K562 (cell line): ENCODE measurements around the gene UBASH3B. TPM values are rescaled to one million over a fixed set of nuclear protein-coding genes. Genes with fewer than 3 reads are reported as not detected.

ENCODE experiments used
- ATAC-seq: fragments of 200-7000 bp; cut with Tn5 transposase; 3 replicates; pipeline ENCODE4 v1.9.1; 2020; ENCODE audit warnings: moderate library complexity
- BruUV-seq: library from RNA; stranded (reverse); fragments of 400-500 nt; replicated peaks from 2 replicates; lab custom pipeline; 2021; lab: Mats Ljungman, UMichigan
- CTCF ChIA-PET: fragments of 300-600 bp; formaldehyde crosslinking; extraction: SDS; loops from one replicate; lab custom pipeline; 2021; ENCODE audit warnings: low intra/inter-chr PET ratio; lab: Yijun Ruan, JAX
- POLR2A ChIA-PET: fragments of 300-600, 350-650 bp; sonication (Branson Sonifier 250); formaldehyde crosslinking; extraction: SDS; loops from one replicate; lab custom pipeline; 2021; ENCODE audit warnings: antibody characterized with exemption, inconsistent platforms; lab: Yijun Ruan, JAX
- DNase-seq, 4 experiments: peaks; one replicate each; pipeline versions ENCODE4 v3.0.0 to v3.0.0-alpha.2; 2011 to 2018; ENCODE audit warnings: low spot score in 3 of 4, mixed read lengths in 3 of 4; ENCODE audit errors: extremely low read depth in 1 of 4
- FAIRE-seq: peaks from 2 replicates; lab custom pipeline; 2011; peaks lifted over from hg19 to GRCh38; lab: Jason Lieb, UNC
- H2AFZ ChIP-seq: 2 replicates; pipeline ENCODE4 v1.6.0; 2011; ENCODE audit warnings: low read depth, low read length, control low read depth, inconsistent platforms
- H3K27ac ChIP-seq: fragments of 200-600 bp; 3 replicates; pipeline ENCODE4 v1.8.0; 2011; ENCODE audit warnings: low read depth, mild to moderate bottlenecking, control low read depth, inconsistent platforms, low read length, moderate library complexity, mixed read lengths; ENCODE audit errors: extremely low read depth
- H3K27me3 ChIP-seq, 2 experiments: fragments of 300-600 bp in 1 of 2; 2 replicates in 1 of 2; 3 replicates in 1 of 2; pipeline versions ENCODE4 v1.6.0 to v1.8.0; 2011; ENCODE audit warnings: inconsistent platforms in 2 of 2, low read length in 2 of 2, mild to moderate bottlenecking in 1 of 2, mixed read lengths in 1 of 2, moderate library complexity in 1 of 2; ENCODE audit not compliant: control insufficient read depth in 2 of 2, insufficient read depth in 2 of 2
- H3K36me3 ChIP-seq: fragments of 300-600 bp; 3 replicates; pipeline ENCODE4 v1.8.0; 2011; ENCODE audit warnings: mild to moderate bottlenecking, low read length, inconsistent platforms; ENCODE audit not compliant: control insufficient read depth, insufficient read depth
- H3K4me1 ChIP-seq, 2 experiments: fragments of 200-600 bp in 1 of 2; replicated peaks in 1 of 2; 2 replicates in 1 of 2; 3 replicates in 1 of 2; pipeline versions ENCODE4 v1.5.1 to v1.8.0; 2011; ENCODE audit warnings: inconsistent platforms in 2 of 2, low read length in 2 of 2, mild to moderate bottlenecking in 1 of 2, mixed read lengths in 1 of 2, moderate library complexity in 1 of 2; ENCODE audit not compliant: control insufficient read depth in 2 of 2, insufficient read depth in 2 of 2
- H3K4me2 ChIP-seq: 2 replicates; pipeline ENCODE4 v1.6.1; 2011; ENCODE audit warnings: low read length, control low read depth, inconsistent platforms, mixed read lengths; ENCODE audit not compliant: insufficient read depth
- H3K4me3 ChIP-seq: fragments of 200-600 bp; sonication (generic), shearing (Covaris generic); 2 replicates; pipeline ENCODE4 v1.5.1; 2016; ENCODE audit warnings: control low read depth, inconsistent platforms
- H3K79me2 ChIP-seq: fragments of 200-600 bp; 3 replicates; pipeline ENCODE4 v1.8.0; 2011; ENCODE audit warnings: low read length, inconsistent platforms; ENCODE audit not compliant: control insufficient read depth, insufficient read depth
- H3K9ac ChIP-seq, 2 experiments: 2 replicates each; pipeline versions ENCODE4 v1.6.0 to v1.6.1; 2011; ENCODE audit warnings: low read depth in 2 of 2, low read length in 2 of 2, control low read depth in 1 of 2, inconsistent platforms in 1 of 2, mild to moderate bottlenecking in 1 of 2, mixed read lengths in 1 of 2; ENCODE audit not compliant: insufficient read depth in 1 of 2
- H3K9me1 ChIP-seq: one replicate; pipeline ENCODE4 v1.6.0; 2011; ENCODE audit warnings: inconsistent platforms, mild to moderate bottlenecking, low read length, moderate library complexity; ENCODE audit not compliant: control insufficient read depth, insufficient read depth
- H3K9me3 ChIP-seq: replicated peaks from 2 replicates; pipeline ENCODE4 v1.5.1; 2011; ENCODE audit warnings: low read depth, low read length, inconsistent platforms; ENCODE audit not compliant: control insufficient read depth, insufficient read depth
- H4K20me1 ChIP-seq: replicated peaks from 2 replicates; pipeline ENCODE4 v1.6.1; 2011; ENCODE audit warnings: low read length, inconsistent platforms, mixed read lengths; ENCODE audit not compliant: control insufficient read depth, insufficient read depth
- ATF3 ChIP-seq, 2 experiments: fragments of 450-650 bp in 1 of 2; sonication (generic) in 1 of 2; formaldehyde crosslinking in 1 of 2; IDR thresholded peaks in 1 of 2; conservative IDR thresholded peaks in 1 of 2; 2 replicates each; pipeline versions ENCODE4 v1.6.1 to v1.8.1; 2016 to 2023; ENCODE audit warnings: mild to moderate bottlenecking in 2 of 2, moderate library complexity in 2 of 2, inconsistent platforms in 1 of 2, missing genetic modification reagents in 1 of 2
- CREB3 ChIP-seq: fragments of 450-650 bp; conservative IDR thresholded peaks from 2 replicates; pipeline ENCODE4 v1.6.1; 2016; ENCODE audit warnings: missing genetic modification characterization, low read depth, mild to moderate bottlenecking, missing compliant biosample characterization, moderate library complexity
- ELF1 ChIP-seq: fragments of 200-800 bp; sonication (Bioruptor generic); IDR thresholded peaks from 2 replicates; pipeline ENCODE4 v1.6.1; 2016; ENCODE audit warnings: missing genetic modification characterization, missing compliant biosample characterization
- ELK3 ChIP-seq: fragments of 450-650 bp; formaldehyde crosslinking; IDR thresholded peaks from 2 replicates; pipeline ENCODE4 v1.4.0; 2020; ENCODE audit warnings: mild to moderate bottlenecking
- GTF2A2 ChIP-seq: IDR thresholded peaks from 2 replicates; pipeline ENCODE4 v1.6.1; 2016; ENCODE audit warnings: mild to moderate bottlenecking, missing genetic modification characterization, missing compliant biosample characterization
- HOXB6 ChIP-seq: fragments of 250-450 bp; sonication (Bioruptor Pico); IDR thresholded peaks from 2 replicates; pipeline ENCODE4 v1.5.1; 2022; ENCODE audit warnings: mild to moderate bottlenecking, borderline replicate concordance
- ILK ChIP-seq: fragments of 450-650 bp; IDR thresholded peaks from 2 replicates; pipeline ENCODE4 v1.6.1; 2016; ENCODE audit warnings: missing genetic modification characterization, low read depth, mild to moderate bottlenecking, missing compliant biosample characterization, moderate library complexity, borderline replicate concordance
- MEF2D ChIP-seq: conservative IDR thresholded peaks from 2 replicates; pipeline ENCODE4 v1.6.1; 2016; ENCODE audit warnings: low read depth, missing genetic modification characterization, missing compliant biosample characterization
- NR2C2 ChIP-seq, 2 experiments: fragments of 200-800 bp in 1 of 2; sonication (Bioruptor generic) in 1 of 2; sonication (generic) in 1 of 2; formaldehyde crosslinking in 1 of 2; IDR thresholded peaks; 2 replicates each; pipeline versions ENCODE4 v1.6.1 to v1.8.0; 2016 to 2022; ENCODE audit warnings: mild to moderate bottlenecking in 1 of 2, missing compliant biosample characterization in 1 of 2, missing genetic modification characterization in 1 of 2, missing genetic modification reagents in 1 of 2
- RBBP5 ChIP-seq: fragments of 200-600 bp; sonication (generic); IDR thresholded peaks from 2 replicates; pipeline ENCODE4 v1.6.1; 2012; ENCODE audit warnings: borderline replicate concordance, mild to moderate bottlenecking, low read length, control low read depth, inconsistent platforms; ENCODE audit not compliant: insufficient read depth, poor library complexity, severe bottlenecking
- RNF2 ChIP-seq: sonication (generic); IDR thresholded peaks from 2 replicates; pipeline ENCODE4 v1.6.1; 2016
- THRA ChIP-seq: fragments of 450-650 bp; IDR thresholded peaks from 2 replicates; pipeline ENCODE4 v1.6.1; 2017; ENCODE audit warnings: mild to moderate bottlenecking, moderate library complexity
- ZFP36 ChIP-seq: fragments of 150-350 bp; IDR thresholded peaks from 2 replicates; pipeline ENCODE4 v1.6.1; 2018; ENCODE audit warnings: low read length, low read depth; ENCODE audit not compliant: partially characterized antibody
- ZNF76 ChIP-seq: fragments of 250-450 bp; sonication (Bioruptor Pico); IDR thresholded peaks from 2 replicates; pipeline ENCODE4 v1.4.0; 2020; ENCODE audit warnings: mild to moderate bottlenecking, moderate library complexity, borderline replicate concordance
- ZNF830 ChIP-seq: fragments of 250-450 bp; sonication (Bioruptor Pico); IDR thresholded peaks from 2 replicates; pipeline ENCODE4 v1.5.0; 2021; ENCODE audit warnings: mild to moderate bottlenecking
- WGBS: fragments of 100-300 bp; shearing (Covaris generic); methylation state at CpG from one replicate; pipeline ENCODE4 v1.1.6; 2016; ENCODE audit warnings: low coverage, mixed read lengths; ENCODE audit not compliant: insufficient coverage; ENCODE audit errors: missing lambda C conversion rate; 5-methylcytosine and 5-hydroxymethylcytosine counted together
- in situ Hi-C: fragments of 300-500 bp; cut with MboI; formaldehyde crosslinking; loops from 4 replicates; pipeline ENCODE4 v1.15.0; 2018; ENCODE audit warnings: inconsistent platforms, mixed read lengths
- intact Hi-C: fragments of 100-400 bp; cut with micrococcal nuclease; formaldehyde crosslinking; loops from 2 replicates; pipeline ENCODE4 v1.14.2; 2022
- polyA plus RNA-seq, 8 experiments: library from polyadenylated mRNA; depleted of rRNA in 4 of 8; stranded (reverse) in 5 of 8; unstranded in 3 of 8; fragments of >200 nt; fragmentation: Nextera tagmentation in 2 of 8; fragmentation: Illumina TruSeq in 1 of 8; extraction: Ambion mirVana in 2 of 8; extraction: Trizol in 1 of 8; gene quantifications; 2 replicates each; pipeline versions ENCODE4 v1.2.1 to v1.2.3, GENCODE V29; 2011 to 2014; ENCODE audit warnings: inconsistent platforms in 1 of 8, missing spikeins in 1 of 8
- total RNA-seq, 7 experiments: library from RNA; depleted of rRNA in 6 of 7; stranded (reverse); fragments of >200 nt in 6 of 7; fragmentation: Illumina TruSeq in 2 of 7; extraction: Trizol in 2 of 7; gene quantifications; 2 replicates each; pipeline versions ENCODE4 v1.2.1 to v1.2.3, GENCODE V29; 2011 to 2021; ENCODE audit warnings: low replicate concordance in 1 of 7

UBASH3B gene
- total and polyA plus RNA-seq, 9 of the 15 experiments (the other 6 are each of a cell fraction or from before 2014, with no cell fraction given) = 0.01 to 0.31 (median 0.08) TPM; not detected in 2

- TF ChIP-seq ATF3 (IDR thresholded peaks at IDR 0.05) = no peak
- TF ChIP-seq ATF3 (CRISPR knock-in tag; conservative IDR thresholded peaks at IDR 0.05) = no peak
- no peak for TF ChIP-seq HOXB6 (CRISPR knock-in tag)
- TF ChIP-seq GTF2A2 (tag) = no peak
- no peak for TF ChIP-seq RBBP5
- no peak for TF ChIP-seq RNF2
- no peak for TF ChIP-seq ZFP36
- TF ChIP-seq ILK (tag) = no peak
These were observed 188.0 kb downstream of the UBASH3B start (continued) for GRCh38 chr11:122843281-122844141.

- H3K4me1 ChIP-seq = no peaks in the 10 kb centered on the region
- no TSS peak for BruUV-seq
- TF ChIP-seq ZNF830 = no peak
- TF ChIP-seq THRA = no peak
- no peak for TF ChIP-seq ELK3 (CRISPR knock-in tag)
- TF ChIP-seq ELF1 (tag) = no peak
- TF ChIP-seq MEF2D (tag) = no peak
- TF ChIP-seq CREB3 = no peak
- TF ChIP-seq NR2C2 (CRISPR knock-in tag; IDR thresholded peaks at IDR 0.05) = no peak
- TF ChIP-seq NR2C2 (tag; IDR thresholded peaks at IDR 0.05) = no peak
- no peak for TF ChIP-seq ZNF76
- H3K9ac ChIP-seq = no peak overlapping the region
- H3K9me1 ChIP-seq = no peaks in the 10 kb centered on the region
- in situ Hi-C loops (no loop called here), intact Hi-C loops (no loop called here)
- H3K27ac ChIP-seq = no peak overlapping the region
- WGBS = 0% methylated on average over 1 of the region's 1 CpG
- H3K4me3 ChIP-seq = no peak overlapping the region
- H3K79me2 ChIP-seq = no peaks in the 10 kb centered on the region
- no peaks in the 10 kb centered on the region for H3K36me3 ChIP-seq
- ChIA-PET CTCF (no interaction called here), POLR2A (no interaction called here)
- no peaks in the 10 kb centered on the region; a peak in 2 of 5 replicates for H3K27me3 ChIP-seq
- no peak overlapping the region for H2AFZ ChIP-seq
- no peaks in the 10 kb centered on the region for H4K20me1 ChIP-seq
- FAIRE-seq (no peak), ATAC-seq (no peak), DNase-seq (no peak)
- no peak overlapping the region for H3K4me2 ChIP-seq
- no peaks in the 10 kb centered on the region for H3K9me3 ChIP-seq
These were observed 191.9 kb downstream of the UBASH3B start for GRCh38 chr11:122847466-122847865.
